Stimulated activated CD8-positive, alpha-beta memory T cell treated with anti-CD3 and anti-CD28 coated beads, Interleukin-12 subunit alpha, Interleukin-12 subunit beta, amount 100 ng/mL, for 1 hour (primary cell): ENCODE data around the gene NEDD4L.

Source experiments
- DNase-seq: peaks from one replicate; pipeline ENCODE4 v3.0.0-alpha.2; 2020; ENCODE audit warnings: low read depth

Gene NEDD4L

GRCh38 chr18:58292638-58293037 lies 248.6 kb downstream of the NEDD4L start:
- no peak for DNase-seq

GRCh38 chr18:58297198-58297597 lies 253.2 kb downstream of the NEDD4L start:
- DNase-seq: no peak

GRCh38 chr18:58298251-58299134 lies 254.5 kb downstream of the NEDD4L start:
- DNase-seq: no peak

GRCh38 chr18:58299135-58299473 lies 255.1 kb downstream of the NEDD4L start:
- DNase-seq: no peak

GRCh38 chr18:58299936-58300335 lies 255.9 kb downstream of the NEDD4L start:
- no peak for DNase-seq

GRCh38 chr18:58300867-58301266 lies 256.8 kb downstream of the NEDD4L start:
- no peak for DNase-seq

GRCh38 chr18:58302811-58303210 lies 258.8 kb downstream of the NEDD4L start:
- DNase-seq: no peak

GRCh38 chr18:58303363-58303762 lies 259.3 kb downstream of the NEDD4L start:
- no peak for DNase-seq

- DNase-seq: no peak
Observed at GRCh38 chr18:58305792-58306191, 261.8 kb downstream of the NEDD4L start.

GRCh38 chr18:58307441-58307840 lies 263.4 kb downstream of the NEDD4L start:
- no peak for DNase-seq

- DNase-seq: no peak
Observed at GRCh38 chr18:58308463-58308862, 264.4 kb downstream of the NEDD4L start.

- DNase-seq: no peak
Observed at GRCh38 chr18:58309099-58309498, 265.1 kb downstream of the NEDD4L start.

GRCh38 chr18:58309610-58310239 lies 265.7 kb downstream of the NEDD4L start:
- DNase-seq: no peak

- no peak for DNase-seq
Observed at GRCh38 chr18:58310517-58310916, 266.5 kb downstream of the NEDD4L start.

- no peak for DNase-seq
Observed at GRCh38 chr18:58311390-58311789, 267.4 kb downstream of the NEDD4L start.

- no peak for DNase-seq
Observed at GRCh38 chr18:58313491-58314032, 269.5 kb downstream of the NEDD4L start.

- DNase-seq: no peak
Observed at GRCh38 chr18:58314284-58314683, 270.3 kb downstream of the NEDD4L start.

- no peak for DNase-seq
Observed at GRCh38 chr18:58315041-58315440, 271.0 kb downstream of the NEDD4L start.

- no peak for DNase-seq
Observed at GRCh38 chr18:58315739-58316215, 271.8 kb downstream of the NEDD4L start.

GRCh38 chr18:58316396-58317342 lies 272.6 kb downstream of the NEDD4L start:
- DNase-seq: no peak

- DNase-seq: no peak
Observed at GRCh38 chr18:58319719-58320118, 275.7 kb downstream of the NEDD4L start.
